Caco-2 (cell line): ENCODE data around the gene C22orf31. TPM values are rescaled to one million over a fixed set of nuclear protein-coding genes. Genes with fewer than 3 reads are reported as not detected.

Experiments
- BruUV-seq: library from RNA; stranded (reverse); fragments of 400-500 nt; replicated peaks from 2 replicates; lab custom pipeline; 2021; lab: Mats Ljungman, UMichigan
- CTCF ChIA-PET: fragments of 300-600 bp; sonication (Branson Sonifier 250); formaldehyde crosslinking; loops from one replicate; lab custom pipeline; 2022; ENCODE audit warnings: antibody characterized with exemption; lab: Charles Lee
- POLR2A ChIA-PET: fragments of 300-600 bp; sonication (Branson Sonifier 250); formaldehyde crosslinking; loops from one replicate; lab custom pipeline; 2022; ENCODE audit warnings: antibody characterized with exemption; lab: Charles Lee
- DNase-seq, 2 experiments: peaks; one replicate each; pipeline versions ENCODE4 v3.0.0 to v3.0.0-alpha.2; 2020 to 2022
- H3K27me3 ChIP-seq: replicated peaks from 2 replicates; pipeline ENCODE4 v1.6.0; 2011; ENCODE audit warnings: low read length; ENCODE audit not compliant: control insufficient read depth, insufficient read depth
- H3K36me3 ChIP-seq: 2 replicates; pipeline ENCODE4 v1.5.1; 2011; ENCODE audit warnings: low read length; ENCODE audit not compliant: control insufficient read depth, insufficient read depth
- H3K4me1 ChIP-seq: fragments of 250-450 bp; sonication (Bioruptor Pico); 2 replicates; pipeline ENCODE4 v1.5.1; 2020; ENCODE audit warnings: mild to moderate bottlenecking
- H3K4me3 ChIP-seq: 2 replicates; pipeline ENCODE4 v1.5.1; 2011; ENCODE audit warnings: low read depth, mild to moderate bottlenecking, control low read depth, low read length
- H3K9me3 ChIP-seq: fragments of 250-450 bp; sonication (Bioruptor Pico); 2 replicates; pipeline ENCODE4 v1.5.1; 2020; ENCODE audit warnings: mild to moderate bottlenecking, moderate library complexity
- H3K27ac Mint-ChIP-seq: one replicate; pipeline ENCODE4 v1.8.0; 2022; ENCODE audit warnings: mixed read lengths; ENCODE audit not compliant: unreplicated experiment
- H3K27me3 Mint-ChIP-seq: one replicate; pipeline ENCODE4 v1.8.0; 2022; ENCODE audit warnings: mixed read lengths; ENCODE audit not compliant: insufficient read depth, unreplicated experiment
- H3K36me3 Mint-ChIP-seq: one replicate; pipeline ENCODE4 v1.8.0; 2022; ENCODE audit warnings: mild to moderate bottlenecking, mixed read lengths; ENCODE audit not compliant: insufficient read depth, unreplicated experiment
- H3K4me1 Mint-ChIP-seq: one replicate; pipeline ENCODE4 v1.8.0; 2022; ENCODE audit warnings: low read depth, mixed read lengths; ENCODE audit not compliant: unreplicated experiment
- H3K4me3 Mint-ChIP-seq: one replicate; pipeline ENCODE4 v1.8.0; 2022; ENCODE audit warnings: mild to moderate bottlenecking, moderate library complexity, mixed read lengths; ENCODE audit not compliant: unreplicated experiment
- H3K9me3 Mint-ChIP-seq: one replicate; pipeline ENCODE4 v1.8.0; 2022; ENCODE audit warnings: mixed read lengths; ENCODE audit not compliant: unreplicated experiment
- intact Hi-C: fragments of 100-400 bp; cut with micrococcal nuclease; formaldehyde crosslinking; loops from one replicate; pipeline ENCODE4 v1.10.0; 2022; ENCODE audit not compliant: unreplicated experiment
- total RNA-seq: library from RNA; stranded (reverse); gene quantifications from 2 replicates; pipeline ENCODE4 v1.2.3, GENCODE V29; 2022
- TF ChIP-seq, protein P1 (sequence below), 2 experiments: fragments of 200-600 bp in 1 of 2; IDR thresholded peaks; 1 replicate in 1 of 2; 2 replicates in 1 of 2; pipeline versions ENCODE4 v1.5.1 to v1.8.0; 2011 to 2022; ENCODE audit warnings: antibody characterized with exemption in 1 of 2, control low read depth in 1 of 2, inconsistent platforms in 1 of 2, low read depth in 1 of 2, low read length in 1 of 2, mild to moderate bottlenecking in 1 of 2, moderate library complexity in 1 of 2; ENCODE audit not compliant: insufficient read depth in 1 of 2, severe bottlenecking in 1 of 2, unreplicated experiment in 1 of 2

C22orf31 gene
- total RNA-seq, 1 experiment from 2014 or later: not detected

DNA sequence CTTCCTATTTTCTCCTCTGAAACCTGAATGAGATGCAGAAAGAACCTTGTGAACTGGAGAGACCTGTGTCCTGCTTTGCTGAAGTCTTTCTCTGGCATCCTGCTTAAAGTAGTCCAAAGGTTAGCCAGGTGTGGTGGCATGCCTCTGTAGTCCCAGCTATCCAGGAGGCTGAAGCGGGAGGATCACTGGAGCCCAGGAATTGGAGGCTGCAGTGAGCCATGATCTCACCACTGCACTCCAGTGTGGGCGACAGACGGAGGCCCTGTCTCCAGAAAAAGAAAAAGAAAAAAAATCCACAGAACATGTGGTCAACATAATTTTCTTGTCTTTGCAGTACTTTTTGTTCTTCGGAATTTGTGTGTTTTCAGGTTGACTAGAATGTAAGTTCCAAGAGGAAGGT is 8.9 kb upstream of the C22orf31 start:
- H3K27ac Mint-ChIP-seq: peak overlapping the region; percentile 84
- no peaks in the 10 kb centered on the region for H3K27me3 Mint-ChIP-seq
- peak overlapping the region; percentile 73 for H3K4me3 Mint-ChIP-seq
- Histone ChIP-seq H3K4me1 (peaks cover 40% of the 10 kb centered on the region), H3K27me3 (no peaks in the 10 kb centered on the region), H3K4me3 (no peak overlapping the region), H3K9me3 (no peaks in the 10 kb centered on the region), H3K36me3 (no peaks in the 10 kb centered on the region)
- intact Hi-C loops: loop anchor here (5.0 kb wide), 2 partner anchors 47 to 177 kb away; no protein-coding TSS in a partner anchor
- no peaks in the 10 kb centered on the region for H3K9me3 Mint-ChIP-seq
- BruUV-seq: TSS peak; percentile 83
- DNase-seq: no peak
- CTCF ChIA-PET: interaction anchor here (0.7 kb wide), 1 partner anchor 31 kb away, joined by 3 read pairs; no protein-coding TSS in a partner anchor
- TF ChIP-seq, protein P1, sequence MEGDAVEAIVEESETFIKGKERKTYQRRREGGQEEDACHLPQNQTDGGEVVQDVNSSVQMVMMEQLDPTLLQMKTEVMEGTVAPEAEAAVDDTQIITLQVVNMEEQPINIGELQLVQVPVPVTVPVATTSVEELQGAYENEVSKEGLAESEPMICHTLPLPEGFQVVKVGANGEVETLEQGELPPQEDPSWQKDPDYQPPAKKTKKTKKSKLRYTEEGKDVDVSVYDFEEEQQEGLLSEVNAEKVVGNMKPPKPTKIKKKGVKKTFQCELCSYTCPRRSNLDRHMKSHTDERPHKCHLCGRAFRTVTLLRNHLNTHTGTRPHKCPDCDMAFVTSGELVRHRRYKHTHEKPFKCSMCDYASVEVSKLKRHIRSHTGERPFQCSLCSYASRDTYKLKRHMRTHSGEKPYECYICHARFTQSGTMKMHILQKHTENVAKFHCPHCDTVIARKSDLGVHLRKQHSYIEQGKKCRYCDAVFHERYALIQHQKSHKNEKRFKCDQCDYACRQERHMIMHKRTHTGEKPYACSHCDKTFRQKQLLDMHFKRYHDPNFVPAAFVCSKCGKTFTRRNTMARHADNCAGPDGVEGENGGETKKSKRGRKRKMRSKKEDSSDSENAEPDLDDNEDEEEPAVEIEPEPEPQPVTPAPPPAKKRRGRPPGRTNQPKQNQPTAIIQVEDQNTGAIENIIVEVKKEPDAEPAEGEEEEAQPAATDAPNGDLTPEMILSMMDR (IDR thresholded peaks at IDR 0.05; ENCODE audit: insufficient read depth in 1 of 2, low read depth in 1 of 2, low read length in 1 of 2, severe bottlenecking in 1 of 2, unreplicated experiment in 1 of 2): no peak
- peaks cover 39% of the 10 kb centered on the region for H3K4me1 Mint-ChIP-seq
- peaks cover 27% of the 10 kb centered on the region for H3K36me3 Mint-ChIP-seq
- POLR2A ChIA-PET: no interaction called here

DNA sequence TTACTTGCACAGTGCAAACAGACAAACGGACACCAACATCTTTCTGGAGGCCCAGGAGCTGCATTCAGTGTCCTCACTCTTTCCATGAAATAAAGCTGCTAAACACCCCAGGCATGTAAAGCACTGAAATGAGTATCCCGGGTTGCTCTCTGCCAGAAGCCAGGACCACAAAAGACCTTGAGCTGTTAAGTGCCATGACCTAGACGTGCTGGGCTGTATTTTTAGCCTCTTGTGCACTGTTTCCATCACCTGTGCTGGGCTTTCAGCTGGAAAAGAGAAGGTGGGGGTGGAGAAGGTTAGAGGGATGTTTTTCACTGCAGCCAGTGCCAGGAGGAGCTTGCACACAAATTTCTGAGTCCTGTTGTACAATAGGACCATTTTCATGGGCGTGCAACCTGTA is 7.8 kb upstream of the C22orf31 start:
- POLR2A ChIA-PET: no interaction called here
- H3K27me3 Mint-ChIP-seq: no peaks in the 10 kb centered on the region
- H3K36me3 Mint-ChIP-seq: peaks cover 27% of the 10 kb centered on the region
- no peak overlapping the region for H3K4me3 ChIP-seq
- TF ChIP-seq, protein P1 (IDR thresholded peaks at IDR 0.05; ENCODE audit: insufficient read depth in 1 of 2, low read depth in 1 of 2, low read length in 1 of 2, severe bottlenecking in 1 of 2, unreplicated experiment in 1 of 2): no peak
- no peak overlapping the region for H3K4me3 Mint-ChIP-seq
- H3K4me1 ChIP-seq: peaks cover 31% of the 10 kb centered on the region
- intact Hi-C loops: no loop called here
- no peaks in the 10 kb centered on the region for H3K36me3 ChIP-seq
- H3K9me3 ChIP-seq: no peaks in the 10 kb centered on the region
- no peak for DNase-seq
- no peaks in the 10 kb centered on the region for H3K27me3 ChIP-seq
- H3K4me1 Mint-ChIP-seq: peaks cover 30% of the 10 kb centered on the region
- BruUV-seq: no TSS peak
- no peaks in the 10 kb centered on the region for H3K9me3 Mint-ChIP-seq
- CTCF ChIA-PET: interaction anchor here (1.2 kb wide), 1 partner anchor 29 kb away, joined by 3 read pairs; no protein-coding TSS in a partner anchor
- H3K27ac Mint-ChIP-seq: no peak overlapping the region

DNA sequence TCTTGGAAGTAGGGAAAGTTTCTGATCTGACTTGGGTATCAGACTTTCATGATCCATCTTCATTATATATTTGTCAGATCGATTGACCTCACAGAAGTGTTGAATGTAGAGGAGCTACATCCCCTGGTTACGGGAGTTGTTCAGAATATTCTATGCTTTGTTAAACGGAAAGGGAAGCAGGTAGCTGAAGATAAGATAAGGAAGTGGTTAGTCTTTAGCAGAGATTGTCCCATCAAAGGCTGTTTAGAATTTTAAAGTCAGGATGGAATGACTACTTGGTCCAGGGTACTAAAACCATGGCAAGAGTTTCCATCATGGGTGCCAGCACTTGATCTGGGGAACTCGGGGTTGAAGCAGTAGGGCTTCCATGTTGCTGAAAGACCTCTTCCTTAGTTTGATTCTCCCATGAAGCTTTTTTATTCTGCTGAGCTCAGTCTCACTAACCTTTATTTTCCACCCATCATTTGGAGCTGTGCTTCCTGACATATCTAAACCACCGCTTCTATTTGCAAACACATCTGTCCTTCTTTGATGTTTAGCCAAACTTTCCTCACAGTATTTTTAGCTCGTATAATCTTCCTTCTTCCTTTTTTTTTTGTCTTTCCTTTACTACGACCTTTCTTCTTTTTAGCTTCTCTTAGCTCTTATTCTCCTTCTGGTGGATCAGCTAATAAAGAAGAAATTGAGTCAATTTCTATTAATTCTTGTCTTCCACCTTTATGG is 4.0 kb upstream of the C22orf31 start:
- CTCF ChIA-PET: interaction anchor here (1.1 to 1.4 kb wide), 2 partner anchors 26 to 88 kb away, joined by 3 to 4 read pairs; no protein-coding TSS in a partner anchor

More for the DNA sequence above, 4.0 kb upstream of the C22orf31 start:
- BruUV-seq: no TSS peak
- Histone ChIP-seq H3K36me3 (no peaks in the 10 kb centered on the region), H3K4me3 (no peak overlapping the region), H3K4me1 (peaks cover 14% of the 10 kb centered on the region), H3K27me3 (no peaks in the 10 kb centered on the region), H3K9me3 (no peaks in the 10 kb centered on the region)
- TF ChIP-seq, protein P1 (IDR thresholded peaks at IDR 0.05; ENCODE audit: insufficient read depth in 1 of 2, low read depth in 1 of 2, low read length in 1 of 2, severe bottlenecking in 1 of 2, unreplicated experiment in 1 of 2): no peak
- POLR2A ChIA-PET: interaction anchor here (0.5 kb wide), 1 partner anchor 8 kb away, joined by 8 read pairs; no protein-coding TSS in a partner anchor
- peaks cover 22% of the 10 kb centered on the region for H3K4me1 Mint-ChIP-seq
- intact Hi-C loops: no loop called here
- no peak overlapping the region for H3K4me3 Mint-ChIP-seq
- no peak overlapping the region for H3K27ac Mint-ChIP-seq
- no peak for DNase-seq
- H3K27me3 Mint-ChIP-seq: no peaks in the 10 kb centered on the region
- no peaks in the 10 kb centered on the region for H3K9me3 Mint-ChIP-seq
- peaks cover 13% of the 10 kb centered on the region for H3K36me3 Mint-ChIP-seq
